NCI-H146 treated with DMSO at 0.1 percent for 48 hours (cell line): ENCODE results near the gene HSPB6.
"Not testable (repeated sequence)": the region's sequence is repeated elsewhere in the genome, so short reads cannot be mapped to it uniquely, and the experiment has no call there.

Source experiments
- DNase-seq: peaks from one replicate; lab custom pipeline; 2025; ENCODE audit not compliant: unreplicated experiment; lab: John Stamatoyannopoulos, UW

The HSPB6 gene

GRCh38 chr19:35732540-35733179 lies 24.2 kb downstream of the HSPB6 start:
- no peak for DNase-seq

DNA sequence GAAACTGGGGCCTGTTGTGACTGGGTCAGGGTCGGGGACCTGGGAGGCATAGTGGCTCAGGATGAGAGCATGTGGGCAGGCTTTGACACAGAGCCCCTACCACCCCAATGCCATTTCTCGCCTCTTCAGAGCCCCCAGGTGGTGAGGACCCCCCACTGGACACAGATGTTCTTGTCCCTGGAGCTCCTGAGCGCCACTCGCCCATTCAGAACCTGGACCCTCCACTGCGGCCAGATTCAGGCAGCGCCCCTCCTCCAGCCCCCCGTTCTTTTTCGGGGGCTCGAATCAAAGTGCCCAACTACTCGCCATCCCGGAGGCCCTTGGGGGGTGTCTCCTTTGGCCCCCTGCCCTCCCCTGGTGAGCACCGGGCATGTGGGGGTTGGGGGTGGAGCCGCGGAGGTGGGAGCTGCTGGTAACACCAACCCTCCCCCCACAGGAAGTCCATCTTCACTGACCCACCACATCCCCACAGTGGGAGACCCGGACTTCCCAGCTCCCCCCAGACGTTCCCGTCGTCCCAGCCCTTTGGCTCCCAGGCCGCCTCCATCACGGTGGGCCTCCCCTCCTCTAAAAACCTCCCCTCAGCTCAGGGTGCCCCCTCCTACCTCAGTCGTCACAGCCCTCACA lies 24.9 kb downstream of the HSPB6 start:
- no peak for DNase-seq

- DNase-seq, result no peak
These were observed 25.5 kb downstream of the HSPB6 start for GRCh38 chr19:35731353-35731752.

GRCh38 chr19:35730326-35730725 lies 26.5 kb downstream of the HSPB6 start:
- DNase-seq, result no peak

DNA sequence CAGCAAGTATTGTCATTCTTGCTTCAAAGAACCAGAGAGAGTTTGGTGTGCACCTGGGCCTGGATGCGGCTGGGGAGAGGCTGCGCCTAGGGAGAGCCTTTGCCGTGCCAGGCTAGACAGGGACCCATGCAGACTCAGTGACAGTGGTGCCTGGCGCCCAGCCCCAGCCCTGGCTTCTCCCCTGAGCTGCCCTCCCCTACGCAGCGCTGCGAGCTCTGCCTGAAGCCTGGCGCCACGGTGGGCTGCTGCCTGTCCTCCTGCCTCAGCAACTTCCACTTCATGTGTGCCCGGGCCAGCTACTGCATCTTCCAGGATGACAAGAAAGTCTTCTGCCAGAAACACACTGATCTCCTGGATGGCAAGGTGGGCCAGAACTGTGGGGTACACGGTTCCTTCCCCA lies 27.1 kb downstream of the HSPB6 start:
- no peak for DNase-seq

DNA sequence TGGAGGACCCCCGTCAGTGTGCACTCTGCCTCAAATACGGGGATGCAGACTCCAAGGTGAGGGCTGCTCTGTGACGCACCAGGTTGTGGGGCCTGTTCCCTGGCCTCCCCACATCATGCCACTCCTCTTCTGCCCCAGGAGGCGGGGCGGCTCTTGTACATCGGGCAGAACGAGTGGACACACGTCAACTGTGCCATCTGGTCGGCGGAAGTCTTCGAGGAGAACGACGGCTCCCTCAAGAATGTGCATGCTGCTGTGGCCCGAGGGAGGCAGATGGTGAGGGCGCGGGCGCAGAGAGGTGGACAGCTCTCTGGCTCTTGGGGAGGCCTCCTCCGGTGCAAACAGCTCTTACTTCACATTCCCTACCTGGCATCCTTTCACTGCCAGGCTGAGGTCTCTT lies 27.8 kb downstream of the HSPB6 start:
- no peak for DNase-seq

- no peak for DNase-seq
These were observed 28.7 kb downstream of the HSPB6 start for GRCh38 chr19:35727956-35728706.

- no peak for DNase-seq
These were observed 29.5 kb downstream of the HSPB6 start for GRCh38 chr19:35727053-35727955.

- DNase-seq, result no peak
These were observed 31.5 kb downstream of the HSPB6 start for GRCh38 chr19:35725216-35725861.

GRCh38 chr19:35724560-35724959 lies 32.3 kb downstream of the HSPB6 start:
- DNase-seq, result no peak

DNA sequence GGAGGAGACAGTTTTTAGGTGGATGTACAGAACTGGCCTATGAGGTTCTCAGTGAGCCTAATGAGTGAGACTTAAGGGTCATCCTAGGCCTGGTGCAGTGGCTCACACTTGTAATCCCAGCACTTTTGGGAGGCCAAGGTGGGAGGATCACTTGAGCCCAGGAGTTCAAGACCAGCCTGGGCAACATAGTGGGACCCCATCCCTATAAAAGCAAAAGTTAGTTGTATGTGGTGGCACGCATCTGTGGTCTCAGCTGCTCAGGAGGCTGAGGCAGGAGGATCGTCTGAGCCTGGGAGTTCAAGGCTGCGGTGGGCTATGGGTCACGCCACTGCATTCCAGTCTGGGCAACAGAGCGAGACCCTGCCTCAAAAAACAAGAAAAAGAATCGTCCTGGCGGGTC lies 32.7 kb downstream of the HSPB6 start:
- DNase-seq, result not testable (repeated sequence)

GRCh38 chr19:35723671-35724070 lies 33.2 kb downstream of the HSPB6 start:
- no peak for DNase-seq

DNA sequence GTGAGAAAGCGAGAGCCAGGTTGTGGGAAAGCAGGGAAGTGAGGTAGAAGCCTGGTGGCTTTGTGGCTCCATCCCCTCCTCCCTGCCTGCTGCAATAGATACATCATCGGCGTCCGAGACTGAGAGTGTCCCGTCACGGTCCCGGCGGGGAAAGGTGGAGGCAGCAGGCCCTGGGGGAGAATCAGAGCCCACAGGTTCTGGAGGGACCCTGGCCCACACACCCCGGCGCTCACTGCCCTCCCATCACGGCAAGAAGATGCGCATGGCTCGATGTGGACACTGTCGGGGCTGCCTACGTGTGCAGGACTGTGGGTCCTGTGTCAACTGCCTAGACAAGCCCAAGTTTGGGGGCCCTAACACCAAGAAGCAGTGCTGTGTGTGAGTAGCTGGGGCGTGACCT lies 33.9 kb downstream of the HSPB6 start:
- no peak for DNase-seq

DNA sequence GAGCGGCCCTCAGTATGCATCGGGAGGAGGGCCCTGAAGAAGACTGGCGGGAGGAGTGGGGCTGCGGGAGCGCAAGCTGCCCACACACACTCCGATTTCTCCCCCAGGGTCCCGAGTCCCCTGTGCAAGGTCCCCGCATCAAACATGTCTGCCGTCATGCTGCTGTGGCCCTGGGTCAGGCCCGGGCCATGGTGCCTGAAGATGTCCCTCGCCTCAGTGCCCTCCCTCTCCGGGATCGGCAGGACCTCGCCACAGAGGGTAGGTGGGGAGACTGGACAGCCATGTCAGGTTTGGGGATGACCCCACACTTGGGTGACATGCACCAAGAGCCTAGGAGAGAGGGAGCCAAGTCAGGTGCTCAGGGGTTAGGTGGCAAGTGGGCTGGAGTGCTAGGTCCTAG lies 34.4 kb downstream of the HSPB6 start:
- DNase-seq, result no peak

GRCh38 chr19:35721374-35721773 lies 35.5 kb downstream of the HSPB6 start:
- no peak for DNase-seq

GRCh38 chr19:35720648-35721047 lies 36.2 kb downstream of the HSPB6 start:
- DNase-seq, result no peak

- no peak for DNase-seq
These were observed 36.7 kb downstream of the HSPB6 start for GRCh38 chr19:35720163-35720524.

DNA sequence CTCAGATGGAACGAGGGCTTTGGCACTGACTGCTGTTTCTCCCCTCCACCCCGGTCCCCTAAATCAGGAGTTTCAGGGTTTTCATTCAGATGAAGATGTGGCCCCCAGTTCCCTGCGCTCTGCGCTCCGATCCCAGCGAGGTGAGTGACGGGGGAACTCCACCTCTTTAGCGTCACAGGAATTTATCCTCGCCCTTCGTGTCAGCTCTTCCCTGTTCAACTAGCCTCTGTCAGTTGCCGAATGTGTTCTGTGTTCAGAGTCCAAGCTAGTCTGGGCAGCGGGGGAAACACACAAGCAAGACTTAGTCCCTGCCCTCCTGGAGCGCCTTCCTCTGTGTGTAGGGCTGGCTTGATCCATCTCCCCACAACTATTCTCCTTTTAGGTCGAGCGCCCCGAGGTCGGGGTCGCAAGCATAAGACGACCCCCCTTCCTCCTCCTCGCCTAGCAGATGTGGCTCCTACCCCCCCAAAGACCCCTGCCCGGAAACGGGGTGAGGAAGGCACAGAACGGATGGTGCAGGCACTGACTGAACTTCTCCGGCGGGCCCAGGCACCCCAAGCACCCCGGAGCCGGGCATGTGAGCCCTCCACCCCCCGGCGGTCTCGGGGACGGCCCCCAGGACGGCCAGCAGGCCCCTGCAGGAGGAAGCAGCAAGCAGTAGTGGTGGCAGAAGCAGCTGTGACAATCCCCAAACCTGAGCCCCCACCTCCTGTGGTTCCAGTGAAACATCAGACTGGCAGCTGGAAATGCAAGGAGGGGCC lies 37.2 kb downstream of the HSPB6 start:
- DNase-seq, result no peak

GRCh38 chr19:35718345-35719041 lies 38.3 kb downstream of the HSPB6 start:
- no peak for DNase-seq
